ENCODE data around the gene UGT1A10.

DNA sequence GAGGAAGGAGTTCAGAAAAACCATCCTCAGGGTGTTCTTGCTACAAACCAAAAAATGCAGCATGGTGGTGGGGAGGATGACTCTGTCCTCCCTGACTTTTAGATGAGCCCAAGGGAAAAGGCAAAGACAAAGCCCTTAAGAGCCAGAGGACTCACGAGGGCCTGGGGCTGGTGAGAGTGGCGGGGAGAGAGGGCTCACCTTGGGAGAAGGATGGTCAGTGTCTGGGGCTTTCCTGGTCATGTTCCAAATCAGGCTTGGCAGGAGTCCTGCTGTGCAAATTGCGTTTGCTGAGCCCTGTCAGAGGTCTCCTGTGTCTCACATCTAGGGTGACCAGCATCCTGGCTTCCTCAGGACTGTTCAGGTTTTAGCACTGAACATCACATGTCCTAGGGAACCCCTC lies 128.5 kb downstream of the UGT1A10 start:
- TF ChIP-seq, protein P1, sequence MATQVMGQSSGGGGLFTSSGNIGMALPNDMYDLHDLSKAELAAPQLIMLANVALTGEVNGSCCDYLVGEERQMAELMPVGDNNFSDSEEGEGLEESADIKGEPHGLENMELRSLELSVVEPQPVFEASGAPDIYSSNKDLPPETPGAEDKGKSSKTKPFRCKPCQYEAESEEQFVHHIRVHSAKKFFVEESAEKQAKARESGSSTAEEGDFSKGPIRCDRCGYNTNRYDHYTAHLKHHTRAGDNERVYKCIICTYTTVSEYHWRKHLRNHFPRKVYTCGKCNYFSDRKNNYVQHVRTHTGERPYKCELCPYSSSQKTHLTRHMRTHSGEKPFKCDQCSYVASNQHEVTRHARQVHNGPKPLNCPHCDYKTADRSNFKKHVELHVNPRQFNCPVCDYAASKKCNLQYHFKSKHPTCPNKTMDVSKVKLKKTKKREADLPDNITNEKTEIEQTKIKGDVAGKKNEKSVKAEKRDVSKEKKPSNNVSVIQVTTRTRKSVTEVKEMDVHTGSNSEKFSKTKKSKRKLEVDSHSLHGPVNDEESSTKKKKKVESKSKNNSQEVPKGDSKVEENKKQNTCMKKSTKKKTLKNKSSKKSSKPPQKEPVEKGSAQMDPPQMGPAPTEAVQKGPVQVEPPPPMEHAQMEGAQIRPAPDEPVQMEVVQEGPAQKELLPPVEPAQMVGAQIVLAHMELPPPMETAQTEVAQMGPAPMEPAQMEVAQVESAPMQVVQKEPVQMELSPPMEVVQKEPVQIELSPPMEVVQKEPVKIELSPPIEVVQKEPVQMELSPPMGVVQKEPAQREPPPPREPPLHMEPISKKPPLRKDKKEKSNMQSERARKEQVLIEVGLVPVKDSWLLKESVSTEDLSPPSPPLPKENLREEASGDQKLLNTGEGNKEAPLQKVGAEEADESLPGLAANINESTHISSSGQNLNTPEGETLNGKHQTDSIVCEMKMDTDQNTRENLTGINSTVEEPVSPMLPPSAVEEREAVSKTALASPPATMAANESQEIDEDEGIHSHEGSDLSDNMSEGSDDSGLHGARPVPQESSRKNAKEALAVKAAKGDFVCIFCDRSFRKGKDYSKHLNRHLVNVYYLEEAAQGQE (IDR thresholded peaks at IDR 0.05; ENCODE audit: borderline replicate concordance), result no peak
- no peak for TF ChIP-seq EP300 (conservative IDR thresholded peaks at IDR 0.05; ENCODE audit: poor library complexity, severe bottlenecking)
- TF ChIP-seq, protein P2, sequence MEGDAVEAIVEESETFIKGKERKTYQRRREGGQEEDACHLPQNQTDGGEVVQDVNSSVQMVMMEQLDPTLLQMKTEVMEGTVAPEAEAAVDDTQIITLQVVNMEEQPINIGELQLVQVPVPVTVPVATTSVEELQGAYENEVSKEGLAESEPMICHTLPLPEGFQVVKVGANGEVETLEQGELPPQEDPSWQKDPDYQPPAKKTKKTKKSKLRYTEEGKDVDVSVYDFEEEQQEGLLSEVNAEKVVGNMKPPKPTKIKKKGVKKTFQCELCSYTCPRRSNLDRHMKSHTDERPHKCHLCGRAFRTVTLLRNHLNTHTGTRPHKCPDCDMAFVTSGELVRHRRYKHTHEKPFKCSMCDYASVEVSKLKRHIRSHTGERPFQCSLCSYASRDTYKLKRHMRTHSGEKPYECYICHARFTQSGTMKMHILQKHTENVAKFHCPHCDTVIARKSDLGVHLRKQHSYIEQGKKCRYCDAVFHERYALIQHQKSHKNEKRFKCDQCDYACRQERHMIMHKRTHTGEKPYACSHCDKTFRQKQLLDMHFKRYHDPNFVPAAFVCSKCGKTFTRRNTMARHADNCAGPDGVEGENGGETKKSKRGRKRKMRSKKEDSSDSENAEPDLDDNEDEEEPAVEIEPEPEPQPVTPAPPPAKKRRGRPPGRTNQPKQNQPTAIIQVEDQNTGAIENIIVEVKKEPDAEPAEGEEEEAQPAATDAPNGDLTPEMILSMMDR (IDR thresholded peaks at IDR 0.05; ENCODE audit: poor library complexity, severe bottlenecking), result no peak
- TF ChIP-seq POLR2AphosphoS5 (IDR thresholded peaks at IDR 0.05), result no peak
- TF ChIP-seq EZH2 (IDR thresholded peaks at IDR 0.05; ENCODE audit: borderline replicate concordance, insufficient read depth, low read length, poor library complexity, severe bottlenecking), result no peak
- no peak for TF ChIP-seq TAF1 (IDR thresholded peaks at IDR 0.05; ENCODE audit: low read depth)
- TF ChIP-seq MXI1 (conservative IDR thresholded peaks at IDR 0.05; ENCODE audit: poor library complexity, severe bottlenecking), result no peak
- TF ChIP-seq RAD21 (conservative IDR thresholded peaks at IDR 0.05), result no peak
- no peak for TF ChIP-seq SMC3 (conservative IDR thresholded peaks at IDR 0.05; ENCODE audit: poor library complexity)

Measured in neural cell (in vitro differentiated cells).